Ovary (tissue), 9 donors: ENCODE measurements around the gene TANC1. TPM values are rescaled to one million over a fixed set of nuclear protein-coding genes. Genes with fewer than 3 reads are reported as not detected.

Experiments used
- DNase-seq, 5 donors: peaks; one replicate each; pipeline ENCODE4 v3.0.0-alpha.2; 2019 to 2020
- H3K27ac ChIP-seq, 2 donors: fragments of 200-600 bp; one replicate each; pipeline versions ENCODE4 v1.5.1 to v1.8.0; 2019 to 2022
- H3K27me3 ChIP-seq: fragments of 200-600 bp; one replicate; pipeline ENCODE4 v1.8.0; 2022
- H3K36me3 ChIP-seq: fragments of 200-600 bp; sonication (generic); one replicate; pipeline ENCODE4 v1.5.1; 2019
- H3K4me1 ChIP-seq: one replicate; pipeline ENCODE4 v1.8.1; 2013; ENCODE audit warnings: mild to moderate bottlenecking, moderate library complexity; ENCODE audit not compliant: insufficient read depth
- H3K4me3 ChIP-seq: fragments of 200-600 bp; sonication (generic); one replicate; pipeline ENCODE4 v1.5.1; 2017
- H3K9me3 ChIP-seq, 2 donors: fragments of 200-600 bp in 1 of 2; sonication (generic) in 1 of 2; one replicate each; pipeline versions ENCODE4 v1.5.1 to v1.8.1; 2013 to 2019; ENCODE audit warnings: mild to moderate bottlenecking in 1 of 2, moderate library complexity in 1 of 2
- CTCF ChIP-seq, 3 donors: fragments of 450-650 bp in 2 of 3; fragments of 200-600 bp in 1 of 3; IDR thresholded peaks; one replicate each; pipeline versions ENCODE4 v1.5.1 to v1.8.0; 2016 to 2022; ENCODE audit warnings: antibody characterized with exemption in 3 of 3, mild to moderate bottlenecking in 1 of 3
- EP300 ChIP-seq: sonication (generic); formaldehyde crosslinking; IDR thresholded peaks from one replicate; pipeline ENCODE4 v1.6.1; 2017; ENCODE audit warnings: antibody characterized with exemption
- POLR2A ChIP-seq: fragments of 450-650 bp; IDR thresholded peaks from one replicate; pipeline ENCODE4 v1.6.1; 2017; ENCODE audit warnings: antibody characterized with exemption, mild to moderate bottlenecking, moderate library complexity
- WGBS, 3 donors: extraction: QIAGEN DNeasy Blood & Tissue Kit in 1 of 3; methylation state at CpG; one replicate each; pipeline versions ENCODE4 v1.1.5 to v1.1.7; 2013 to 2017; 5-methylcytosine and 5-hydroxymethylcytosine counted together
- intact Hi-C, 4 donors: fragments of 100-400 bp; cut with DNase I; formaldehyde crosslinking; loops; one replicate each; pipeline versions ENCODE4 v1.11.0 to v1.15.1; 2022 to 2023
- polyA plus RNA-seq, 2 donors: library from polyadenylated mRNA; stranded (reverse); fragments of 200-250 nt in 1 of 2; fragments of 350-450 nt in 1 of 2; fragmentation: Illumina TruSeq in 1 of 2; extraction: RNeasy Lipid Tissue Mini Kit (QIAGEN cat#74804) in 1 of 2; gene quantifications; one replicate each; pipeline ENCODE4 v1.2.3, GENCODE V29; 2013 to 2014
- total RNA-seq, 7 donors: library from RNA; depleted of rRNA in 2 of 7; stranded (reverse); fragments of >200 nt in 2 of 7; fragmentation: NEBNext Ultra II Directional in 3 of 7; extraction: Animal tissue kit (Norgen Biotek cat#: 25700) in 3 of 7; gene quantifications; one replicate each; pipeline versions ENCODE4 v1.1.0 to v1.2.4, GENCODE V29; 2016 to 2023
- donor health status: DM: no; HTN: no; CAD: no; lungs with moderate emphysema.
- donor health status: DM: no; HTN: no; CAD: no.
- donor health status: Bipolar disorder and iron deficiency.
- donor health status: DM: yes; HTN: yes; CAD: no.
- donor health status: DM: no; HTN: no; CAD: no.
- donor health status: DM: yes; HTN: yes; CAD: no.

The TANC1 gene
- total and polyA plus RNA-seq, 9 donors, result 12.2 to 39.2 (median 25.8) TPM

DNA sequence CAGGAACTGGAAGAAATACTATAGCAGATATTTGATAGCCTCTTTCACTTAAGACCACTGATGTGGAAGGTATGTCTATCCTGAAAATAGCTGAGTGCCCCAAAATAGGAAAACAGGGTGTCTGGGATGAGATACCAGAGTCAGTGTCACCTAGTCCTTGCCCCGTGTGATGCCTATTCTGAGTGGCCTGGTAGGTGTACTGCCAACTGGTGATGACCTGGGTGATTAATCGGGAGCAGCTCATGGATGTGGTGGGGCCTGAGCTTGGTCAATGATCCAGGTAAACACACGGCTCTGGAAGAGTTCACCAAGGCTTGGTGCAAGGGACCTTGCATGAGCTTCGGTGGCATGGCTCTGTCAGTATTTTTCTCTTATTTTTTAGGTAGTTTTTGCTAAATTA lies 95.2 kb downstream of the TANC1 start:
- Histone ChIP-seq H3K4me1 (peaks cover 12% of the 10 kb centered on the region), H3K36me3 (no peaks in the 10 kb centered on the region), H3K9me3 (no peaks in the 10 kb centered on the region), H3K27me3 (no peaks in the 10 kb centered on the region), H3K27ac (no peak overlapping the region), H3K4me3 (no peak overlapping the region)
- no peak for DNase-seq
- 94 to 100% (median 96%) methylated on average over 4 of the region's 4 CpGs for WGBS, 3 donors
- intact Hi-C loops, result no loop called here
- TF ChIP-seq CTCF (IDR thresholded peaks at IDR 0.05) (no peak), EP300 (no peak), POLR2A (no peak)

DNA sequence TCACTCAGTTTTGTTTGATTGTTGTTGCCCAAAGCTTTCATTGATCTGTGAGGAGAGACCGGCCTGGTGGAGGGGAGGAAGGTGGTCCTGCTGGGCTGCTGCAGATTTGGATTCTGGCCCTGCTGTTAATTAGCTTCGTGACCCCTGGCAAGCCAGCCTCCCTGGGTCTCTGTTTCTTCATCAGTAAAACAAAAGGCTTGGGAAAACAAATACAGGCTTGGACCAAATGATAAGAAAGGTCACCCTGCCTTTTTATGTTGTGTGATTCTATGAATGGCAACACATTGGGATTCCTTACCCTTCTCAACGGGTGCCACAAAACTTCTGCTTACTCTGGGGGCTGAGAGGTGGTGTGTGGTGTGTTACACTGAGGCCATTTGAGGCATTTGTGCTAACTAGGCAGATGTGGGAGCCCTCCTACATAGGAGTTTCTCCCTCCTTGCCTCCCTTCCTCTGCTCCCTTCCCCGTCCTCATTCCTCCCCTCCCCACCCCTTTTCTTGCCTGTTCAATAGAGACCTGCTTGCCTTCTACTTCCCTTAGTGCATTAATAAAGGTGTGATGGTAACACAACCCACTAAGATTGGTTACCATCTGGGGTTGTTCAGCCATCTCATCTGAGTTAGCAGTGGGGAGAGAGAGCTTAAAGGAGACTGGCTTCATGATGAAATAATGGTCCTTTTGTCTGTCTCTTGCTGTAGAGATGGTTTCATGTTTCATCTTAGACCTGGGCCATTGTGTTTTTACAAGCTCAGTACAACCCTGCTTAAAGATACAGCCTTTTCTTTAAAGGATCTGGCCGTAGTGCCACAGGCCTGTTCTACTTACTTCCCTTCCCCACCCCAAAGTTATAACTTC lies 96.2 kb downstream of the TANC1 start:
- Histone ChIP-seq H3K4me3 (no peak overlapping the region), H3K9me3 (no peaks in the 10 kb centered on the region), H3K36me3 (no peaks in the 10 kb centered on the region), H3K4me1 (peaks cover 13% of the 10 kb centered on the region), H3K27ac (no peak overlapping the region), H3K27me3 (no peaks in the 10 kb centered on the region)
- no peak for TF ChIP-seq EP300
- TF ChIP-seq POLR2A, result no peak
- no peak for TF ChIP-seq CTCF (IDR thresholded peaks at IDR 0.05)
- intact Hi-C loops, result no loop called here
- DNase-seq, result no peak
- 58 to 77% (median 74%) methylated on average over 5 of the region's 5 CpGs for WGBS, 3 donors

- intact Hi-C loops, result no loop called here
- DNase-seq, result no peak
- no peak overlapping the region for H3K4me3 ChIP-seq
- WGBS, 3 donors, result 15 to 40% (median 25%) methylated on average over 1 of the region's 1 CpG
- no peak overlapping the region for H3K27ac ChIP-seq
- H3K9me3 ChIP-seq, result no peaks in the 10 kb centered on the region
- TF ChIP-seq EP300 (no peak), POLR2A (no peak), CTCF (IDR thresholded peaks at IDR 0.05) (no peak)
- H3K27me3 ChIP-seq, result no peaks in the 10 kb centered on the region
- H3K4me1 ChIP-seq, result peaks cover 15% of the 10 kb centered on the region
- no peaks in the 10 kb centered on the region for H3K36me3 ChIP-seq
These were observed 96.9 kb downstream of the TANC1 start for GRCh38 chr2:159065313-159065712.

DNA sequence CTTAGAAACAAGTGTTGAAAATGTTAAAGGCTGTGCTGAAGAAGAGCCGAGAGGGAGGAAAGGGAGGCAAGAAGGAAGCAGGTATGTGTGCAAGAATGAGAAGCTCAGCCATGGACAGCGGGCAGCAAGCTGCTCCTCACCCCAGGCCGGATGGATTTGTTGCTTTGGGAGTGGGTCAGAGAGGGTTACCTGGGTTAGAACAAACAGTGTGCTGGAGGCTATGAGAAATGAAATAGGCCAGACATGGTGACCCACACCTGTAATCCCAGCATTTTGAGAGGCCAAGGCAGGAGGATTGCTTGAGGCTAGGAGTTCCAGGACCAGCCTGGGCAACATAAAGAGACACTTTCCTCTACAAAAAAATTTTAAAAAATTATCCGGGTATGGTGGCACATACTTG lies 97.5 kb downstream of the TANC1 start:
- no peaks in the 10 kb centered on the region for H3K36me3 ChIP-seq
- no peak for DNase-seq
- no peaks in the 10 kb centered on the region for H3K27me3 ChIP-seq
- intact Hi-C loops, result no loop called here
- TF ChIP-seq CTCF (IDR thresholded peaks at IDR 0.05) (no peak), EP300 (no peak), POLR2A (no peak)
- 69 to 75% (median 73%) methylated on average over 4 of the region's 4 CpGs for WGBS, 3 donors
- H3K27ac ChIP-seq, result no peak overlapping the region
- no peaks in the 10 kb centered on the region for H3K9me3 ChIP-seq
- no peak overlapping the region for H3K4me3 ChIP-seq
- H3K4me1 ChIP-seq, result peaks cover 15% of the 10 kb centered on the region
